ENCODE measurements around the gene ELP4. TPM values are rescaled to one million over a fixed set of nuclear protein-coding genes. Genes with fewer than 3 reads are reported as not detected.

The ELP4 gene
- total RNA-seq, 2 donors from 2014 or later: 21.5 to 23.0 TPM

- DNase-seq (ENCODE audit: low spot score): no peak
- no peaks in the 10 kb centered on the region for H3K36me3 ChIP-seq
- H3K9me3 ChIP-seq: no peaks in the 10 kb centered on the region
- H3K4me1 ChIP-seq (replicated peaks): no peaks in the 10 kb centered on the region
- no peaks in the 10 kb centered on the region for H3K27me3 ChIP-seq (replicated peaks; ENCODE audit: insufficient read depth)
- intact Hi-C loops (cut with DNase I): no loop called here
- TF ChIP-seq, protein P1, sequence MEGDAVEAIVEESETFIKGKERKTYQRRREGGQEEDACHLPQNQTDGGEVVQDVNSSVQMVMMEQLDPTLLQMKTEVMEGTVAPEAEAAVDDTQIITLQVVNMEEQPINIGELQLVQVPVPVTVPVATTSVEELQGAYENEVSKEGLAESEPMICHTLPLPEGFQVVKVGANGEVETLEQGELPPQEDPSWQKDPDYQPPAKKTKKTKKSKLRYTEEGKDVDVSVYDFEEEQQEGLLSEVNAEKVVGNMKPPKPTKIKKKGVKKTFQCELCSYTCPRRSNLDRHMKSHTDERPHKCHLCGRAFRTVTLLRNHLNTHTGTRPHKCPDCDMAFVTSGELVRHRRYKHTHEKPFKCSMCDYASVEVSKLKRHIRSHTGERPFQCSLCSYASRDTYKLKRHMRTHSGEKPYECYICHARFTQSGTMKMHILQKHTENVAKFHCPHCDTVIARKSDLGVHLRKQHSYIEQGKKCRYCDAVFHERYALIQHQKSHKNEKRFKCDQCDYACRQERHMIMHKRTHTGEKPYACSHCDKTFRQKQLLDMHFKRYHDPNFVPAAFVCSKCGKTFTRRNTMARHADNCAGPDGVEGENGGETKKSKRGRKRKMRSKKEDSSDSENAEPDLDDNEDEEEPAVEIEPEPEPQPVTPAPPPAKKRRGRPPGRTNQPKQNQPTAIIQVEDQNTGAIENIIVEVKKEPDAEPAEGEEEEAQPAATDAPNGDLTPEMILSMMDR (IDR thresholded peaks at IDR 0.05): no peak
- TF ChIP-seq POLR2A (IDR thresholded peaks at IDR 0.05) (no peak), POLR2AphosphoS5 (IDR thresholded peaks at IDR 0.05) (no peak)
- H3K4me3 ChIP-seq: no peak overlapping the region
- H3K27ac ChIP-seq: no peak overlapping the region
- 63% methylated on average over 3 of the region's 3 CpGs for WGBS
These were observed 171.2 kb downstream of the ELP4 start for GRCh38 chr11:31680770-31681169.

GRCh38 chr11:31687256-31687655 is 177.7 kb downstream of the ELP4 start:
- DNase-seq (ENCODE audit: low spot score): no peak
- Histone ChIP-seq H3K27ac (no peak overlapping the region), H3K27me3 (replicated peaks; ENCODE audit: insufficient read depth) (no peaks in the 10 kb centered on the region), H3K4me1 (replicated peaks) (no peaks in the 10 kb centered on the region), H3K4me3 (no peak overlapping the region), H3K36me3 (no peaks in the 10 kb centered on the region), H3K9me3 (no peaks in the 10 kb centered on the region)
- intact Hi-C loops (cut with DNase I): no loop called here
- no peak for TF ChIP-seq POLR2A (IDR thresholded peaks at IDR 0.05)
- TF ChIP-seq POLR2AphosphoS5 (IDR thresholded peaks at IDR 0.05): no peak
- TF ChIP-seq, protein P1 (IDR thresholded peaks at IDR 0.05): no peak
- WGBS: 98% methylated on average over 1 of the region's 1 CpG

- Histone ChIP-seq H3K4me1 (replicated peaks) (no peaks in the 10 kb centered on the region), H3K27ac (no peak overlapping the region), H3K36me3 (no peaks in the 10 kb centered on the region), H3K4me3 (no peak overlapping the region), H3K9me3 (no peaks in the 10 kb centered on the region), H3K27me3 (replicated peaks; ENCODE audit: insufficient read depth) (no peaks in the 10 kb centered on the region)
- DNase-seq (ENCODE audit: low spot score): no peak
- WGBS: 95% methylated on average over 4 of the region's 4 CpGs
- intact Hi-C loops (cut with DNase I): no loop called here
- TF ChIP-seq POLR2AphosphoS5 (IDR thresholded peaks at IDR 0.05): no peak
- TF ChIP-seq, protein P1 (IDR thresholded peaks at IDR 0.05): no peak
- no peak for TF ChIP-seq POLR2A (IDR thresholded peaks at IDR 0.05)
These were observed 178.3 kb downstream of the ELP4 start for GRCh38 chr11:31687861-31688260.

DNA sequence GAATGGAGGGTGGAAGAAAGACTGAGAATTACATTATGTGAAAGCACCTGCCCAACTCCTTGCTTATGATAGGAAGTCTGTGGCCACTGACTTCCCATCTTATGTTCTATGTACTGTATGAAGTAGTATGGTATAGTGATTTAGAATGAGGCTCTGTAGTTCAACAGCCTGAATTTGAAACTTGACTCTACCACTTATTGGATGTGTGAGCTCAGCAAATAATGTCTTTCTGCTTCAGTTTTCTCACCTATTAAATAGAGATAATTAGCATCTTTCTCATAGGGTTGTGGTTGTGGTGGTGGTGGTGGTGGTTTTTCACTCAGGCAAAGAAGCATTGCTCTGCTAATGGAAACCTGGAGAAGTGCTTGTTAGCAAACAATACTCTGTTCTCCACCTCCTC is 180.0 kb downstream of the ELP4 start:
- intact Hi-C loops (cut with DNase I): no loop called here

DNA sequence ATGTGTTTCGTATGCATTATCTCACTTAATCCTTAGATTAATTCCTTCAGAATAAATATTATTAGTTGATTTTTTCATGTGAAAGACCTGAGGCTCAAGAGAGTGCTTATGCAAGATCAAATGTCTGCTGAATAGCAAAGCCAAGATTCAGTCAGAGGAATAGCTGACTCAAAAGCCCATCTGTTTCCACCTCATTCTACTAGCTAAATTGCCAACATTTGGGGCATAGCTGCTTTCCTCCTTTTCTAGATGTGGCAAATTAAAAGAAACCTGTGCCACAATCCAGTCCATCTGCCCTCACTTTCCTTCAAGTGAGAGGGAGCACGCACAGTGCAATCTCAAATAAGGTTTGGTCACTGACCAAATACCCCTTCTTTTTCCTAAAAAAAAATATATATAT is 180.5 kb downstream of the ELP4 start:
- H3K4me3 ChIP-seq: no peak overlapping the region
- WGBS: 91% methylated on average over 2 of the region's 2 CpGs
- TF ChIP-seq POLR2AphosphoS5 (IDR thresholded peaks at IDR 0.05): no peak
- TF ChIP-seq, protein P1 (IDR thresholded peaks at IDR 0.05): no peak
- TF ChIP-seq POLR2A (IDR thresholded peaks at IDR 0.05): no peak
- DNase-seq (ENCODE audit: low spot score): no peak
- no peaks in the 10 kb centered on the region for H3K27me3 ChIP-seq (replicated peaks; ENCODE audit: insufficient read depth)
- H3K36me3 ChIP-seq: no peaks in the 10 kb centered on the region
- H3K9me3 ChIP-seq: no peaks in the 10 kb centered on the region
- intact Hi-C loops (cut with DNase I): no loop called here
- no peaks in the 10 kb centered on the region for H3K4me1 ChIP-seq (replicated peaks)
- H3K27ac ChIP-seq: no peak overlapping the region

More for the DNA sequence above, 180.0 kb downstream of the ELP4 start:
- Histone ChIP-seq H3K27me3 (replicated peaks; ENCODE audit: insufficient read depth) (no peaks in the 10 kb centered on the region), H3K27ac (no peak overlapping the region), H3K4me3 (no peak overlapping the region), H3K9me3 (no peaks in the 10 kb centered on the region), H3K4me1 (replicated peaks) (no peaks in the 10 kb centered on the region), H3K36me3 (no peaks in the 10 kb centered on the region)
- TF ChIP-seq, protein P1 (IDR thresholded peaks at IDR 0.05): no peak
- no peak for DNase-seq (ENCODE audit: low spot score)
